ENCODE results near the gene TMTC2.

DNA sequence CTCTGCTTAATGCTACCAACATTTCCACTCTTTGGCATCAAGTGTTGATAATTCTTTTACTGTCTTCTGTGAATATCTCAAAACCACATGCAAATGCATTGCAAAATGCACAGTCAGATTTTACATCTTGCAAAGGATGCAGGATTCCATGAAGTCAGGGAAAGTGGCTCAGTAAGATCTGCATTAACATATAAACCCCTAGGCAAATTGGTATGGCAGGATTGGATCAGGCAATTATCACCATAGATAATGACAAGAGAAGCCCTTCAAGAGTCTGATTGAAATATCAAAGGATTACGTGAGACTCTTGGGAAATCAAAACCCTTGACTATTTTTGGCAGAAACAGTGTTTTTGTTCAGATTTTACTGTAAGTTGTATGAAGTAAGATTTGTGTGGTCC lies 71.0 kb downstream of the TMTC2 start:
- TF ChIP-seq, protein P1, sequence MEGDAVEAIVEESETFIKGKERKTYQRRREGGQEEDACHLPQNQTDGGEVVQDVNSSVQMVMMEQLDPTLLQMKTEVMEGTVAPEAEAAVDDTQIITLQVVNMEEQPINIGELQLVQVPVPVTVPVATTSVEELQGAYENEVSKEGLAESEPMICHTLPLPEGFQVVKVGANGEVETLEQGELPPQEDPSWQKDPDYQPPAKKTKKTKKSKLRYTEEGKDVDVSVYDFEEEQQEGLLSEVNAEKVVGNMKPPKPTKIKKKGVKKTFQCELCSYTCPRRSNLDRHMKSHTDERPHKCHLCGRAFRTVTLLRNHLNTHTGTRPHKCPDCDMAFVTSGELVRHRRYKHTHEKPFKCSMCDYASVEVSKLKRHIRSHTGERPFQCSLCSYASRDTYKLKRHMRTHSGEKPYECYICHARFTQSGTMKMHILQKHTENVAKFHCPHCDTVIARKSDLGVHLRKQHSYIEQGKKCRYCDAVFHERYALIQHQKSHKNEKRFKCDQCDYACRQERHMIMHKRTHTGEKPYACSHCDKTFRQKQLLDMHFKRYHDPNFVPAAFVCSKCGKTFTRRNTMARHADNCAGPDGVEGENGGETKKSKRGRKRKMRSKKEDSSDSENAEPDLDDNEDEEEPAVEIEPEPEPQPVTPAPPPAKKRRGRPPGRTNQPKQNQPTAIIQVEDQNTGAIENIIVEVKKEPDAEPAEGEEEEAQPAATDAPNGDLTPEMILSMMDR (IDR thresholded peaks at IDR 0.05; ENCODE audit: poor library complexity, severe bottlenecking), result no peak
- TF ChIP-seq, protein P2, sequence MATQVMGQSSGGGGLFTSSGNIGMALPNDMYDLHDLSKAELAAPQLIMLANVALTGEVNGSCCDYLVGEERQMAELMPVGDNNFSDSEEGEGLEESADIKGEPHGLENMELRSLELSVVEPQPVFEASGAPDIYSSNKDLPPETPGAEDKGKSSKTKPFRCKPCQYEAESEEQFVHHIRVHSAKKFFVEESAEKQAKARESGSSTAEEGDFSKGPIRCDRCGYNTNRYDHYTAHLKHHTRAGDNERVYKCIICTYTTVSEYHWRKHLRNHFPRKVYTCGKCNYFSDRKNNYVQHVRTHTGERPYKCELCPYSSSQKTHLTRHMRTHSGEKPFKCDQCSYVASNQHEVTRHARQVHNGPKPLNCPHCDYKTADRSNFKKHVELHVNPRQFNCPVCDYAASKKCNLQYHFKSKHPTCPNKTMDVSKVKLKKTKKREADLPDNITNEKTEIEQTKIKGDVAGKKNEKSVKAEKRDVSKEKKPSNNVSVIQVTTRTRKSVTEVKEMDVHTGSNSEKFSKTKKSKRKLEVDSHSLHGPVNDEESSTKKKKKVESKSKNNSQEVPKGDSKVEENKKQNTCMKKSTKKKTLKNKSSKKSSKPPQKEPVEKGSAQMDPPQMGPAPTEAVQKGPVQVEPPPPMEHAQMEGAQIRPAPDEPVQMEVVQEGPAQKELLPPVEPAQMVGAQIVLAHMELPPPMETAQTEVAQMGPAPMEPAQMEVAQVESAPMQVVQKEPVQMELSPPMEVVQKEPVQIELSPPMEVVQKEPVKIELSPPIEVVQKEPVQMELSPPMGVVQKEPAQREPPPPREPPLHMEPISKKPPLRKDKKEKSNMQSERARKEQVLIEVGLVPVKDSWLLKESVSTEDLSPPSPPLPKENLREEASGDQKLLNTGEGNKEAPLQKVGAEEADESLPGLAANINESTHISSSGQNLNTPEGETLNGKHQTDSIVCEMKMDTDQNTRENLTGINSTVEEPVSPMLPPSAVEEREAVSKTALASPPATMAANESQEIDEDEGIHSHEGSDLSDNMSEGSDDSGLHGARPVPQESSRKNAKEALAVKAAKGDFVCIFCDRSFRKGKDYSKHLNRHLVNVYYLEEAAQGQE (IDR thresholded peaks at IDR 0.05; ENCODE audit: borderline replicate concordance), result no peak
- TF ChIP-seq EZH2 (IDR thresholded peaks at IDR 0.05; ENCODE audit: borderline replicate concordance, insufficient read depth, low read length, poor library complexity, severe bottlenecking), result no peak
